ENCODE data around the gene AP3D1. TPM values are rescaled to one million over a fixed set of nuclear protein-coding genes. Genes with fewer than 3 reads are reported as not detected.

Gene AP3D1
- total RNA-seq, 1 donor from 2014 or later: 50.9 TPM

DNA sequence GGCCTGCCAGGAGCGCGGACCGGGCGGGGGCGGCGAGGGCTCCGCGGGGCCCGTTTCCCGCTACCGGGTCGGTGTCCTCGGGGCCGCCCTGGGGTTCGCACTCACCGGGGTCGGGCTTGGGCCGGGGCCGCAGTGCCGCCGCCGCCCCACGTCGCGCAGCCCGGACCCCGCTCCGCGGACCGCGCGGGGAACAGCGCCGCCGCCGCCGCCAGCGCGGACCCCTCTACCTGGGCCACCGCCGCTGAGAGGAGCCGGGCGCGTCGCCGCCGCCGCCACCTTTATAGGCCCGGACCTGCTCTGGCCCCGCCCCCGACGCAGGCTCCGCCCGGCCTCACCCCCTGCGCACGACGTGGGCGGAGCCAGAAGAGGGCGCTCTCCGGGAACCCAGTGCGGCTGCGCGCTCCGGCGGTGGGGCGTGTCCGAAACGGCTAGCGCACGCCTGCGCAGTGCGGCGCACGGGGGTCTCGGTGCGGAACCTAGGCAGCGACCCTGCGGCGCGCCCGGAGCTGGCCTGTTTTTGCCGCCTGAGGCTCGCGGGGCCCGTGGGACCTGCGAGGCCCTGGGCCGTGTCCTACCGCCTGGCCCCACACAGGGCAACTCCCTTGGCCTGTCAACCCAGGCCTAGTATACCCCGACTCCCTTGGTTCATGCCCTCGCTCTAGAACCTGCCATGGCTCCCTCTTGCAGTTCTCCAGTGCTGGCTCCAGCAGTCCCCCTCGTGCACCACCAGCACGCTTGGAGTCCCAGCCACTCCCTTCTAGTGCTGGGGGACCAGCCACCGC lies 100.2 kb downstream of the AP3D1 start, which contains the start of gene MKNK2:
Gene MKNK2 (minus strand): TSS at position 254 of the 782 bp plus-strand sequence. CDS start 393 bp downstream, outside the sequence.
- Histone ChIP-seq H3K27ac (peak within 1 kb of the TSS; percentile 19), H3K4me2 (peak within 1 kb of the TSS; percentile 99), H3F3A (ENCODE audit: low read depth) (peaks cover 10% of the 10 kb centered on the region), H3K4me1 (peaks cover 8% of the 10 kb centered on the region), H3K27me3 (no peaks in the 10 kb centered on the region), H3K9me3 (ENCODE audit: low read depth) (no peaks in the 10 kb centered on the region), H2AFZ (replicated peaks) (no peak within 1 kb of the TSS), H3K4me3 (peak within 1 kb of the TSS; percentile 100), H3K36me3 (no peaks in the 10 kb centered on the region), H3K9ac (peak within 1 kb of the TSS; percentile 85), H4K20me1 (ENCODE audit: low read depth) (peaks cover 46% of the 10 kb centered on the region), H3K79me2 (ENCODE audit: low read depth) (peaks cover 43% of the 10 kb centered on the region)
- peak; percentile 97 for DNase-seq (ENCODE audit: low spot score)
- Mint-ChIP-seq H3K27ac (no peak within 1 kb of the TSS), H3K4me3 (peak within 1 kb of the TSS; percentile 92), H3K9me3 (no peaks in the 10 kb centered on the region), H3K4me1 (peaks cover 26% of the 10 kb centered on the region), H3K36me3 (no peaks in the 10 kb centered on the region), H3K27me3 (ENCODE audit: insufficient read depth, low read depth) (peaks cover 3% of the 10 kb centered on the region)
- TF ChIP-seq, protein P1, sequence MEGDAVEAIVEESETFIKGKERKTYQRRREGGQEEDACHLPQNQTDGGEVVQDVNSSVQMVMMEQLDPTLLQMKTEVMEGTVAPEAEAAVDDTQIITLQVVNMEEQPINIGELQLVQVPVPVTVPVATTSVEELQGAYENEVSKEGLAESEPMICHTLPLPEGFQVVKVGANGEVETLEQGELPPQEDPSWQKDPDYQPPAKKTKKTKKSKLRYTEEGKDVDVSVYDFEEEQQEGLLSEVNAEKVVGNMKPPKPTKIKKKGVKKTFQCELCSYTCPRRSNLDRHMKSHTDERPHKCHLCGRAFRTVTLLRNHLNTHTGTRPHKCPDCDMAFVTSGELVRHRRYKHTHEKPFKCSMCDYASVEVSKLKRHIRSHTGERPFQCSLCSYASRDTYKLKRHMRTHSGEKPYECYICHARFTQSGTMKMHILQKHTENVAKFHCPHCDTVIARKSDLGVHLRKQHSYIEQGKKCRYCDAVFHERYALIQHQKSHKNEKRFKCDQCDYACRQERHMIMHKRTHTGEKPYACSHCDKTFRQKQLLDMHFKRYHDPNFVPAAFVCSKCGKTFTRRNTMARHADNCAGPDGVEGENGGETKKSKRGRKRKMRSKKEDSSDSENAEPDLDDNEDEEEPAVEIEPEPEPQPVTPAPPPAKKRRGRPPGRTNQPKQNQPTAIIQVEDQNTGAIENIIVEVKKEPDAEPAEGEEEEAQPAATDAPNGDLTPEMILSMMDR (IDR thresholded peaks at IDR 0.05): peak; percentile 68
- TF ChIP-seq EZH2phosphoT487 (IDR thresholded peaks at IDR 0.05): no peak

Other genes with a start within 250 kb of the AP3D1 start
- 2.4 and 6.5 TPM in 2 replicates for gene ADAT3, start 246.2 kb downstream of the AP3D1 start, total RNA-seq (ENCODE audit: low replicate concordance)
- gene SCAMP4, start 246.2 kb downstream of the AP3D1 start, total RNA-seq (ENCODE audit: low replicate concordance): 11.5 and 67.6 TPM in 2 replicates
- 49.6 and 161 TPM in 2 replicates for gene CSNK1G2, start 210.4 kb downstream of the AP3D1 start, total RNA-seq (ENCODE audit: low replicate concordance)
- gene BTBD2, start 135.9 kb downstream of the AP3D1 start, total RNA-seq (ENCODE audit: low replicate concordance): 48.8 and 148 TPM in 2 replicates
- gene MKNK2, start 100.3 kb downstream of the AP3D1 start, total RNA-seq (ENCODE audit: low replicate concordance): 46.0 and 106 TPM in 2 replicates
- 6.0 and 15.9 TPM in 2 replicates for gene MOB3A, start 55.2 kb downstream of the AP3D1 start, total RNA-seq (ENCODE audit: low replicate concordance)
- gene IZUMO4, start 54.7 kb downstream of the AP3D1 start, total RNA-seq (ENCODE audit: low replicate concordance): 3.7 TPM in 1 of 2 replicates, not detected in the other
- 8.9 and 21.1 TPM in 2 replicates for gene DOT1L, start 12.4 kb upstream of the AP3D1 start, total RNA-seq (ENCODE audit: low replicate concordance)
- 77.6 and 145 TPM in 2 replicates for gene PLEKHJ1, start 84.8 kb upstream of the AP3D1 start, total RNA-seq (ENCODE audit: low replicate concordance)
- 14.4 and 50.7 TPM in 2 replicates for gene SF3A2, start 85.3 kb upstream of the AP3D1 start, total RNA-seq (ENCODE audit: low replicate concordance)
- gene AMH, start 97.8 kb upstream of the AP3D1 start, total RNA-seq (ENCODE audit: low replicate concordance): 3.5 and 22.4 TPM in 2 replicates
- gene JSRP1, start 104.9 kb upstream of the AP3D1 start, total RNA-seq (ENCODE audit: low replicate concordance): 0.12 TPM in 1 of 2 replicates, not detected in the other
- gene PEAK3, start 130.6 kb upstream of the AP3D1 start, total RNA-seq (ENCODE audit: low replicate concordance): not detected in 2 replicates
- 1.5 TPM in 1 of 2 replicates, not detected in the other for gene LINGO3, start 156.6 kb upstream of the AP3D1 start, total RNA-seq (ENCODE audit: low replicate concordance)
- gene LSM7, start 177.0 kb upstream of the AP3D1 start, total RNA-seq (ENCODE audit: low replicate concordance): 183 and 317 TPM in 2 replicates
- gene SPPL2B, start 177.1 kb upstream of the AP3D1 start, total RNA-seq (ENCODE audit: low replicate concordance): 20.7 and 90.9 TPM in 2 replicates
- 0.40 TPM in 1 of 2 replicates, not detected in the other for gene TMPRSS9, start 208.7 kb upstream of the AP3D1 start, total RNA-seq (ENCODE audit: low replicate concordance)

All from neural progenitor cell (in vitro differentiated cells).